GM11168 (cell line): Measurements from ENCODE around the gene SLC7A14.

Source experiments
- in situ Hi-C: fragments of 300-500 bp; cut with MboI; formaldehyde crosslinking; loops from one replicate; pipeline ENCODE4 v1.12.0; 2022; ENCODE audit warnings: low sequenced_read_pairs; ENCODE audit not compliant: unreplicated experiment

SLC7A14 gene

DNA sequence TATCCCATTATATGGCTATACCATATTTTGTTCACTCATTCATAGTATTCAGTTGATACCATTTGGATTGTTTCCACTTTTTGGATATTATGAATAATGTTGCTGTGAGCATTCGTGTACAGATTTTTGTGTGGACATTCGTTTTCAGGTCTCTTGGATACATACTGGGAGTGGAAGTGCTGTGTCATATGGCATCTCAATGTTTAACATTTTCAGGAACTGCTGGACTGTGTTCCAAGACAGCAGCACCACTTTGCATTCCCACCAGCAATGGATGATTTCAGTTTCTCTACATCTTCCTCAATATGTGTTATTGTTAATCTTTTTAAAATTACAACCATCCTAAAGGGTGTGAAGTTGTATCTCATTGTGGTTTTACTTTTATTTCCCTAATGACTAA is 34.6 kb downstream of the SLC7A14 start:
- in situ Hi-C loops, result no loop called here

GRCh38 chr3:170542704-170543103 is 43.2 kb downstream of the SLC7A14 start:
- in situ Hi-C loops, result no loop called here

DNA sequence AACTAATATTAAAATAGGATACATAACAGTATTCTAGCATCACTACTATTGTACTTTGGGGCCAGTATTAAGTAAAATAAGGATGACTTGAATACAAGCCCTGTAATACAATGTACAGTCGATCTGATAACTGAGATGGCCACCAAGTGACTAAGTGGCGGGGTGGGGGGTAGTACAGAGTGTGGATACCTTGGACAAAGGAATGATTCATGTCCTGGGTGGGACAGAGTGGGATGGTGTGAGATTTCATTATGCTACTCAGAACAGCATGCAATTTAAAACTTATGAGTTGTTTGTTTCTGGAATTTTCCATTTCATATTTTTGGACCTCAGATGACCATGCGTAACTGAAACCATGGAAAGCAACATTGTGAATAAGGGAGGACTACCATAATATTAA is 46.0 kb downstream of the SLC7A14 start:
- in situ Hi-C loops, result no loop called here

- in situ Hi-C loops, result no loop called here
Observed at GRCh38 chr3:170536712-170537111, 49.2 kb downstream of the SLC7A14 start.

GRCh38 chr3:170534227-170534626 is 51.6 kb downstream of the SLC7A14 start:
- in situ Hi-C loops, result no loop called here

DNA sequence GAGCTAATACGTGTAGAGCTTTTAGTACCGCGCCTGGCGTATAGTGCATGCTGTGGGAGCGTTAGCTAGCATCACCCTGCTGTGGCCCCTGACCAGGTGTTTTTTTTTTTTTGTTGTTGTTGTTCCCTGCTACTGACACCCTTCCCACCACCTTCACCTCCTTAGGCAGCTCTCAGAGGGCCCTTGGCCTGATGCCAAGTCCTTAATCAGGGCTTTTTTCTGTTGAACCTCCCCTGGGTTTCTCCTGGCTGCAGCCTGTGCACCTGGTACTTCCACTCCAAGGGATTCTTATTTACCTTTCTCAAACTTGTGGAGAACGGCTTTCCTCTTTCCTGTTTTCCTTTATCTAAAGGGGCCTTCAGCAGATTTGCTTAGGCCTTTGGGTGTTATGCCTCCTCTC is 53.3 kb downstream of the SLC7A14 start:
- in situ Hi-C loops, result no loop called here

DNA sequence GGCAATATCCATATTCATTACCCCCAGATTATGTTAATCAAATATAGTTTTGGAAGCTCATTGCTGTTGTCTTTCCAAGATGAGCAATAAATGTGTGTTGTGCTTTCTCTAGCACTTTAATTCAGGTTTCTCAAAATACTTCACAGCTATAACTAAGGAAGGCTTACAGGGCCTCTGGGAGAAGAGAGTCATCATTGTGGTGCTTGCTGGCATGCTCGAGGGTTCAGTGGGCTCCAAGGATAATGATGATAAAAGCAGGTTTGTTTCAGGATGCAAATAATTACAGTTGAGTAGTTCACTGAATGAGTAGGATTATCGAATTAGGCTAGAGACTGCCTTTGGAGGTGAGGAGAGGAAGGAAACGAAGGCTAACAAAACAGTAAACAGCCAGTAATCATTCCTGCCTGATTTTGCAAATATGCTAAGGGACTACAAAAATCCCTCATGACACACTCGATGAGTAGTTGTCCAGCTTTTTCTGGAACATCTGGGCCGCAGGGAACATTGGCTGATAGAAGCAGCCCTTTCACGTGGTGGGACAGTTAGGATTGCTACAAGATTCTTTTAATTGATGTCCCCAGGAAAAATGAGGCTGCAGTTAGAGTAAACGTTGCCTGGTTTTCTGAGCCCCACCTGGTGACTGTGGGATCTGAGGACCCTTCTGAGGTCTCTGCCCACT is 54.1 kb downstream of the SLC7A14 start:
- in situ Hi-C loops, result no loop called here

DNA sequence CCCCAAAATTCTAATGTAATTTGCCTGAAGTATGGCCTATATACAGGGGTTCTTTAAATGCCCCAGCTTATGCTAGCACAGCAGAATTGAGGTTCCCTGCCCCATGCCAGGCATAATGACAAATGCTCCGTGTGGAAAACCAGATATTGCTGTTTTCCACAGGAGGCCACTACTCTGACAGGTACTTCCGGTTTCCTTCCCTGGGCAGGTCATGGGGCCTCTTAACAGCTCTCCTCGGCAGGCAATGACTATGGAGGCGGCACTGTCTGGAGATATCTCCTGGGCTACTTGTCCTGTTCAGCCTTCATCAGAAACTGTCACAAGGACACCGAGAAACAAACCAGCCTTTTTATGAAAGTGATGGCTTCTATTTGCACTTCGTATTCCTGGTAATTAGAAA is 54.8 kb downstream of the SLC7A14 start:
- in situ Hi-C loops, result no loop called here

- in situ Hi-C loops, result no loop called here
Observed at GRCh38 chr3:170529912-170530311, 56.0 kb downstream of the SLC7A14 start.

DNA sequence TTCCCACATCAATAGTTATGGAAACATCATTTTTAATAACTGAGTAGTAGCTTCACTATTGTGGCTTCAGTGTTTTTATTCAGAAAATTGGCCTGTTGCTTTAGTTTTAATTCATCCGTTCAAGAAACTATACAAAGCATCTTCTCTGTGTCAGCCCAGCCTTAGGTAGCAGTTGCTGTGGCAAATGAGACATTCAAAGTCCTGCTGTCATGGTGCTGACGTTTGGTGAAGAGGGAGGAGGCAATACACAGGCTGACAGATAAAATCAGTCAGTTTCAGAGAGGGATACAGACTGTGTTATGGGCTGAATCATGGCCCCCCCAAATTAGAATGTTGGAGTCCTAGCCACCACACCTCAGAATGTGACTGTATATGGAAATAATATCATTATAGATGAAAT is 56.5 kb downstream of the SLC7A14 start:
- in situ Hi-C loops, result no loop called here

GRCh38 chr3:170528726-170529125 is 57.1 kb downstream of the SLC7A14 start:
- in situ Hi-C loops, result no loop called here

DNA sequence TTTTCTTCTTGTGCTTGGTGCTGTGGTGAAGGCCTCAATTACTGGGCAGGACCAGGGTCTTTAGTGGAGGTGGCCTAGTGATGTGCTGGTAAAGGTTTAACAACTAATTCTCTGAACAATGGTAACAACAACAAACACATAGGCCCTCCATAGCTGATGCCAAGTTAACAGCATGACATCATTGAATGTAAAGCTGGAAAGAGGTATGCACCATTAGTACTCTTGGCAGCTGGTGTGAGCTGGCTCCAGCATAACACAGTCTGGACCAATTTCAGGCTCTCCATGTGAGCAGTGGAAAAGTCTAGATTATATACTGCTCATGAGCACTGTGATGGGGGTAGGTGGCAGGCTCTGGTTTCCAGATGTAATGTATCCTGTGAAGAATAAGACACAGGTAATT is 61.8 kb downstream of the SLC7A14 start:
- in situ Hi-C loops, result no loop called here

- in situ Hi-C loops, result no loop called here
Observed at GRCh38 chr3:170523248-170523647, 62.6 kb downstream of the SLC7A14 start.

- in situ Hi-C loops, result no loop called here
Observed at GRCh38 chr3:170522201-170522600, 63.7 kb downstream of the SLC7A14 start.

GRCh38 chr3:170520996-170521395 is 64.9 kb downstream of the SLC7A14 start:
- in situ Hi-C loops, result no loop called here

DNA sequence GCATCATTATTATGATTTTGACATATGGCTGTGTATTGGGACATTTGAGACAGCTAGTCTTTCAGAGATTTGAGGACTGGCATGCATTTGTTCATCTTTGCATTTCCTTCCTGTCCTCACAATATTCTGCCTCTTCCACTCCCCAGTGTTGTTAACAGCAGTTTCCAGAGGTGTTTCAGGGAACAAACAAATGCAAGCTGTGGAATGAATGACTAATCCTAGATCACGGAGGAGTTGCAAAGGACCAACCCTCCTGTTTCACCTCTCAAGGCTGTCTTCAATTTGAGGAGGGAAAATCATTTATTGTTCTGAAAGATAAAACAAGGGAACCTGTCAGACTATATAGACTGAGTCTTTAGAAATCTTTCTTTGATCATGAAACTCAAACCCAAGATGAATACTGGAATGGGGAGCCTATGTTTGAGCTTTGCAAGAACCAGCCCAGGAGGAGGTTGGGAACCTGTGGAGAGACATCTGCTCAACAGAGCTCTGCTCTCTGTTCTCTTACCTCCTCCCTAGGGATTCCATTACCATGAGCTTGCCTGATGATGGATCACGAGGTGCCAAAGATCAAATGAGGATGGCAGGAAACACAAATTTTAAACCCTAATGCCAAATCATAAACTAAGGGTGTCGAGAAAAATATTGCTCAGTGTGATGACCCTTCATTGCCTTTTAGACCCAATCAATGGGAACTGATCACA is 68.5 kb downstream of the SLC7A14 start:
- in situ Hi-C loops, result no loop called here

GRCh38 chr3:170513642-170514041 is 72.2 kb downstream of the SLC7A14 start:
- in situ Hi-C loops, result no loop called here

DNA sequence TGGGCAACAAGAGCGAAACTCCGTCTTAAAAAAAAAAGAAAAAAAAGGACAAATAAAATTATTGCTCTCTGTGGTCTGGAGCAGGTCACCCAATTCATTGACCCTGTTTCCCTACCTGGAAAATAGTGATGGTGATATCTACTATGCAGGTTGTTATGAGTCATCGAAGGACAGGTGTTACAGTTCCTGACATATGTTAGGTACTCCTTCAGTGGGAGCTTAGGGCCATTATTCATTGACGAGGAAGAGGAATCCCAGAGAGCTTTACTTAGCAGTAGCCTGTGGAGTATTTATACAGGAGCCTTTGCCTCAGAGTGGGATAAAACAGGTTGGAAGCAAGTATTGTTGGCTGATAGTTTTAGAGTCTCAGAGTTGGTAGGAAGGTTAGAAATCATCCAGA is 74.5 kb downstream of the SLC7A14 start:
- in situ Hi-C loops, result no loop called here

DNA sequence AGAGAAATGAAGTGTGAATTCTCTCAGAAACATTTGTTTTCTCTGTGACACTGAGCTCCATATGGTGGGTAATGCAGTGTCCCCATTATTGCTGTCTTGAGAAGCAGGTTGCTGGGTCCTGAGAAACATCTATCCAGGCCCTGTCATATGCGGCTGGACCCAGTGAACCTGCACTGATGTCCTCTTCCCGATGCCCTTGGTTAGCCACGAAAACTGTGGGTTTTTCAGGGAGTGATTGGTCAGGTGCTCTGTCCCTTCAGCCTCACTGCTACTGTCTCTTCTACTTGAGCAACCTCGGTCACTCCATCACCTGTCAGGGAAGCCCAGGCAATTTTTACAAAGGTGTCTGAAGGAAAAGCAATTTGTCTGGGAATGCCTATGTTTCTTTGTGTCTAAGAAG is 77.0 kb downstream of the SLC7A14 start:
- in situ Hi-C loops, result no loop called here

GRCh38 chr3:170508291-170508690 is 77.6 kb downstream of the SLC7A14 start:
- in situ Hi-C loops, result no loop called here

- in situ Hi-C loops, result no loop called here
Observed at GRCh38 chr3:170507063-170507462, 78.8 kb downstream of the SLC7A14 start.

GRCh38 chr3:170506556-170506955 is 79.3 kb downstream of the SLC7A14 start:
- in situ Hi-C loops, result no loop called here
